22Rv1 (cell line): ENCODE measurements around the gene VEGFA.

Source experiments
- H3K27ac ChIP-seq: fragments of 450-650 bp; 2 replicates; pipeline ENCODE4 v1.5.1; 2017
- ZFX ChIP-seq: fragments of 450-650 bp; IDR thresholded peaks from 2 replicates; pipeline ENCODE4 v1.6.1; 2017; ENCODE audit warnings: antibody characterized with exemption, borderline replicate concordance
- TF ChIP-seq, protein P1 (sequence below): fragments of 450-650 bp; IDR thresholded peaks from 2 replicates; pipeline ENCODE4 v1.5.1; 2017; ENCODE audit warnings: mild to moderate bottlenecking

The VEGFA gene

GRCh38 chr6:43821101-43821886 lies 51.3 kb downstream of the VEGFA start:
- H3K27ac ChIP-seq: no peak overlapping the region
- TF ChIP-seq ZFX: no peak
- TF ChIP-seq, protein P1, sequence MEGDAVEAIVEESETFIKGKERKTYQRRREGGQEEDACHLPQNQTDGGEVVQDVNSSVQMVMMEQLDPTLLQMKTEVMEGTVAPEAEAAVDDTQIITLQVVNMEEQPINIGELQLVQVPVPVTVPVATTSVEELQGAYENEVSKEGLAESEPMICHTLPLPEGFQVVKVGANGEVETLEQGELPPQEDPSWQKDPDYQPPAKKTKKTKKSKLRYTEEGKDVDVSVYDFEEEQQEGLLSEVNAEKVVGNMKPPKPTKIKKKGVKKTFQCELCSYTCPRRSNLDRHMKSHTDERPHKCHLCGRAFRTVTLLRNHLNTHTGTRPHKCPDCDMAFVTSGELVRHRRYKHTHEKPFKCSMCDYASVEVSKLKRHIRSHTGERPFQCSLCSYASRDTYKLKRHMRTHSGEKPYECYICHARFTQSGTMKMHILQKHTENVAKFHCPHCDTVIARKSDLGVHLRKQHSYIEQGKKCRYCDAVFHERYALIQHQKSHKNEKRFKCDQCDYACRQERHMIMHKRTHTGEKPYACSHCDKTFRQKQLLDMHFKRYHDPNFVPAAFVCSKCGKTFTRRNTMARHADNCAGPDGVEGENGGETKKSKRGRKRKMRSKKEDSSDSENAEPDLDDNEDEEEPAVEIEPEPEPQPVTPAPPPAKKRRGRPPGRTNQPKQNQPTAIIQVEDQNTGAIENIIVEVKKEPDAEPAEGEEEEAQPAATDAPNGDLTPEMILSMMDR: no peak

GRCh38 chr6:43823390-43823789 lies 53.4 kb downstream of the VEGFA start:
- TF ChIP-seq ZFX: no peak
- TF ChIP-seq, protein P1: no peak
- H3K27ac ChIP-seq: no peak overlapping the region

- TF ChIP-seq, protein P1: no peak
- TF ChIP-seq ZFX: no peak
Measured at GRCh38 chr6:43823879-43824702, 54.1 kb downstream of the VEGFA start.

GRCh38 chr6:43824703-43825064 lies 54.7 kb downstream of the VEGFA start:
- no peak overlapping the region for H3K27ac ChIP-seq
- TF ChIP-seq, protein P1: no peak
- TF ChIP-seq ZFX: no peak

More at GRCh38 chr6:43823879-43824702, 54.1 kb downstream of the VEGFA start:
- H3K27ac ChIP-seq: no peak overlapping the region

DNA sequence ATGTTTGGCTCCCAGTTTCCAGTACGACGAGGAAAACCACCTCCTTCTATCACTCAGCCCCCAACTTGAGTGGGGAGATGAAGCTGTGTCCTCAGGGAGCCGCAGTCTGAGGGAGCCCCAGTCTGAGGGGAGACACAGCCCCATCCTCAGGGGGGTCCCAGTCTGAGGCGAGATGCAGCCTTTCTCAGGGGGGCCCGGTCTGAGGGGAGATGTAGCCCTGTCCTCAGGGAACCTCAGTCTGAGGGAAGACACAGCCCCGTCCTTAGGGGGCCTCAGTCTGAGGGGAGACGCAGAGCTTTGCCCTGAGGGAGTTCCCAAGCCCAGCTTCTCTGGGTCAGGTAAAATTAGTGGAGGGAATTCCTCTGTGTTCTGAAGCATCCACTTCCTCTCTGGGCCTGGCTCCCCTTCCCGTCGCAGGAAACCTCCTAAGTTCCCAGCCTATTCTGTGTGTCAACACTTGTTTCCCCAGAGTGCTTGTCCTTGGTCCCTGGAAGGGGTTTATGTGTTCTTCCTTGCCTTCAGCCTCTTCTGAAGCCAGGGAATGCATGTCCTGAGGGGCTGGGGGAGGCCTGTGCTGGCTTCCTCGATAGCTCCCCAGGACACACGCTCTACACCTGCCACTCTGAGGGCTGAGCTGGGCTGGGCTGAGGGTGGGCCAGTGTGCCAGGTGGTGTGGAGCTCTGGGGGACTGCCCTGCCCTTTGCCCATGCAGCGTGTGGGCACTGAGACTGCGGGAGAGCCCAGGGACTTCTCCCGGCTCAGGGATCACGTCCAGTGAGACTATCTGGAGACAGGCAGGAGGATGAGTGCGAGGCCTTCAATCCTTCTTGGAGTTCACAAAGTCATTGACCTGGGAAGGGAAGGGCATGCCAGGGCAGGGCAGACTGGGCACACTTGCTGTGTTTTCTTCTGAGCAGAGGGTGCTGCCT lies 55.4 kb downstream of the VEGFA start:
- TF ChIP-seq, protein P1: no peak
- TF ChIP-seq ZFX: no peak
- H3K27ac ChIP-seq: no peak overlapping the region

DNA sequence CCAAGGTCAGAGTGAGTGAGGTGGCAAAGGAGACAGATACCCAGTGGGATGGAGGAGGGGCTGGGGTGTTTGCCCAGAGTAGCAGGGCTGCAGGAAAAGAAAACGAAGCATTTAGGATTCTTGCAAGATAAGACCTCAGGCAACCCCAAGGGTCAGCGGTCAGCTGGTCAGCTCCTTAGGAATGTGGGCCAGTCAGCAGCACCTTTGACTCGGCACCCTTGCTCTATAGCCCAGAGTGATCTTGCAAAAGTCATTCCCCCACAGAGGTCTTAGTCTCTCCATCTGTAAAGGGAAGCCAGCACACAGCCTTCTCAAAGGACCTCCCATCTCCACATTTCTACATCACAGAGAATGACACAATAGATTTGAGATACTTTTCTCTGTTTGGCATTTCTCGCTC lies 56.7 kb downstream of the VEGFA start:
- no peak for TF ChIP-seq ZFX
- TF ChIP-seq, protein P1: no peak
- H3K27ac ChIP-seq: no peak overlapping the region
